Activated gamma-delta T cell treated with anti-CD3 and anti-CD28 coated beads, Interleukin-2, amount 50 U/mL, for 16 hours (primary cell): ENCODE measurements around the gene RAB25.

Experiments used
- DNase-seq: peaks from one replicate; pipeline ENCODE4 v3.0.0-alpha.2; 2020; ENCODE audit warnings: low read depth

The RAB25 gene

DNA sequence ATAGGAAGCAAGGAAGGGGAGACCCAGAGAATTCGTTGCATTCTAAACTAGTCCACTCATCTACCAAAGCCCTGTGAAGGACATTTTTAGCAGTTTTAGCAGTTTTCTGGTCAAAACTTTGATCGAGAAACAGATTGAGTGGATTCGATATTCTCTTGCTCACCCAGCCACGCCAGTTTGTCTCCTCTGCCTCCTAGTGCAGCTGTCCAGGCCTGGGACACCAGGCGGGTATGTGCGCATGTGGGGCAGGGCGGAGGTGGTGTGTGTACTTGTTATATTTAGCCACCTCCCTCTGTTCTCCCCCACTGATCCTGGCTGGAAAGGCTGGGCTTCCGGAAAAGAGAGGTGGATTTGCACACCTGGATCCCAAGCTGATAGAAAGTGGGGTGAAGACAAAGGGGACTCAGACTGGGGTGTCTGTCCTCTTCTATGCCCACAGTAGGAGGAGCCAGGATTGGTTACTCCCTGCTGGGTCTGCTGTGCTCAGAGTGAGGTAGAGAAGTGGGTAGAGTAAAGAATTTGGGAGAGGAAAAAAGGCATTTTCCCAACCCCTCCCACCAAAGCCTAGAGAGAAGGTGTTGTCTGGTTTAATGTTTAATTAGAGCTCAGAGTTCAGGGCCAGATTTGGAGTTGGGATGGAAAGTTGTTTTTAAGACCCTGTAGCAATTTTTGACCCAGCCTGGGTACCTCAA is 57.4 kb downstream of the RAB25 start:
- no peak for DNase-seq

DNA sequence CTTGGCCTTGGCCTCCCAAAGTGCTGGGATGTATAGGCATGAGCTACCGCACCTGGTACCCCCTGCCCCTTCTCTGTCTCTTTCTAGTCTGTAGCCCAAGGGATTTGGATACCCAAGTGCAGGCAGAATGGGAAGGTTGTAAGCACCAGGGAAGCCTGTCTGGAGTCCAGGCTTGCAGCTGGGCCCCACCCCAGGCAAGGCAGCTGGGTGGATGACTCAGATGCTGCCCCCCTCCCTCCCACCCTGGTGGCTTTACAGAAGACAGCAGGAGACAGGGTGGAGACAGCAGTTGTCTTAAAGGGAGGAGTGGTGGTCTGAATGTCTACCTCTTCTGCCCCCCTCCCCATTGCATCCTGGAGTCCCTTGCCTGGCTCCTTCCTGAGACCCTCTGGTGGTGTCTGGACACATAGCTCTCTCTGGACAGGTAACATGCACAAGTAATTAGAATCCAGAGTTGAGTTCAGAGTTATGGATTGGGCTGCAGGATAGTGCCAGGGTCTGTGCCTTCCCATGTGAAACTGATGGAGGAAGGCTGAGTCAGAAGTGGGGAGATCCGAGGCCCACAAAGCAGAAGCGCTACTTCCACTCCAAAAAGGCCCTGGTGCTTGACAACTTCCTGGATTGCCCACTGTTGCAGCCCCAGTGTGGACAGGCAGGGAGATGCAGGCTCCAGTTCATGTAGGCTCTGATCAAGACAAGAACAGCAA is 58.7 kb downstream of the RAB25 start:
- no peak for DNase-seq
